ENCODE measurements around the gene POU2AF2.
A peak's percentile ranks its signal among the peaks of the same experiment; 100 is the strongest.
"Not testable (repeated sequence)": the region's sequence is repeated elsewhere in the genome, so short reads cannot be mapped to it uniquely, and the experiment has no call there.

POU2AF2 gene

GRCh38 chr11:111259896-111260295, 14.4 kb downstream of the POU2AF2 start:
- DNase-seq, result no peak

- no peak for DNase-seq
These were observed 15.3 kb downstream of the POU2AF2 start for GRCh38 chr11:111260811-111261210.

DNA sequence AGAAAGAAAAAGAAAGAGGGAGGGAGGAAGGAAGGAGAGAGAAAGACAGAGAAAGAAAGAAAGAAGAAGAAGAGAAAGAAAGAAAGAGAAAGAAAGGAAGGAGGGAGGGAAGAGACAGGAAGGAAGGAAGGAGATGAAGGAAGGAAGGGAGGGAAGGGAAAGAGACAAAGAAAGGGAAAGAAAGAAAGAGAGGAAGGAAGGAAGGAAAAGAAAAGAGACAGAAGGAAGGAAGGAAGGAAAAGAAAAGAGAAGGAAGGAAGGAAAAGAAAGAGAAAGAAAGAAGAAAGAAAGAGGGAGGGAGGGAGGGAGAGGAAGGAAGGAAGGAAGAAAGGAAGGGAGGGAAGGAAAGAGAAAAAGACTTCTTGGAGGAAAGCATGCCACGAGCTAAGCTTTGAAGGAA, 19.1 kb downstream of the POU2AF2 start:
- DNase-seq, result no peak

GRCh38 chr11:111265421-111265820, 19.9 kb downstream of the POU2AF2 start:
- no peak for DNase-seq

- DNase-seq, result not testable (repeated sequence)
These were observed 22.8 kb downstream of the POU2AF2 start for GRCh38 chr11:111268303-111268702.

GRCh38 chr11:111269146-111269868, 23.8 kb downstream of the POU2AF2 start:
- DNase-seq, result peak; percentile 22 to 27

- no peak for DNase-seq
These were observed 26.9 kb downstream of the POU2AF2 start for GRCh38 chr11:111272420-111272819.

- DNase-seq, result no peak
These were observed 37.1 kb downstream of the POU2AF2 start for GRCh38 chr11:111282562-111283075.

DNA sequence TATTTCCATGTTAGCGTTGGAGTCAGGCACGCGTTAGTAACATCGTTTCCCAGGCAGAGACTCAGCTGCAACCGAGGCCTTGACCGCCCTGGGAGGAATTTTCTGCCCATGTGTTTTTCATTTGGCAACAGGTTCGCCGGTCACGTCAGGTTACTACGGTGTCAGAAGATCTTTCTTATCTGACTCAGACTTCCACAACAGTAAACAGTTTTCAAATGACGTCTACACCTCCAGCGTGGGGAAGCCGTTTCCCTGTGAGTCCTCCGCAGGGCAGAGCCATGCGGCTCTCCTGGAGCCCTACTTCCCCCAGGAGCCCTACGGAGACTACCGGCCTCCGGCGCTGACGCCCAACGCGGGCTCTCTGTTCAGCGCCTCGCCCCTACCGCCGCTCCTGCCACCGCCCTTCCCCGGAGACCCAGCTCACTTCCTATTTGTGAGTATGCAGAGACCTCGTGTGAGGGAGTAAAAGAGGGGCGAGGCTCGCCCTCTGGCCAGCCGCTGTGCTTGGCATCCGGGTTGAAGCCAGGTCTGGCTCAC, 38.5 kb downstream of the POU2AF2 start:
- no peak for DNase-seq

DNA sequence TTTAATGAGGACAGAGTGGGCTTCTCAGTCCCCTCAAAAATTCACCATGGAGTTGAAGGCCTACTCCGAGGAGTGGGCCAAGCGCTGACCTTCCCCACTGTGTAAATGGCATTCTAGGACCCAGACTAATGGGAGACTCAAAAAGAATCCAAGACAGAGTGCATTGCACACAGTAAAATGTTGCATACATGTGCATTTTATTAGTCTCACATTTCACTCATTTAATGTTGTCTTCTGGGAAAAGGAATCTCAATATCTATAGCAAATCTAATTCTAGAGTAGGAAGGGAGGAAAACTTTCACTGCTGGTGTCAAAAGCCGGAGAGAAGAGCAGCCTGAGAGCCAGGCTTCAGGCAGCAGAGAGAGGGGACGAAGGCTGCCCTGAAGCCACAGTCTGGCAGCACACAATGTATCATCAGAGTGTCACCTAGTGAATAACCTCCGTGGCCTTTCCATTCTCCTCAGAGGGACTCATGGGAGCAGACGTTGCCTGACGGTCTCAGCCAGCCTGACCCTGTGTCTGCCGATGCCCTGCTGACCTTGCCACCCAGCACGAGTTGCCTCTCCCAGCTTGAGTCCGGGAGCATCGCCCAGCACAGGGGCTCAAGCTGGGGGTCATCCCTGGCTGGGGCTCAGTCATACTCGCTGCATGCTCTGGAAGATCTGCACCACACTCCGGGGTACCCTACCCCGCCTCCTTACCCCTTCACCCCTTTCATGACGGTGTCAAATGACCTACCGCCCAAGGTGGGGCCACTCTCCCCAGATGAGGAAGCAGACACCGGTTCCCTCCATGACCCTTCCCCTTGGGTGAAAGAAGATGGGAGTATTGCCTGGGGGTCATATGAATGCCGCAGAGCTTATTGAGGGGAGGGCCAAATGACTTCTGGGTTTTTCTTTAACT, 39.9 kb downstream of the POU2AF2 start:
- DNase-seq, result no peak

GRCh38 chr11:111291764-111292163, 46.2 kb downstream of the POU2AF2 start:
- no peak for DNase-seq

DNA sequence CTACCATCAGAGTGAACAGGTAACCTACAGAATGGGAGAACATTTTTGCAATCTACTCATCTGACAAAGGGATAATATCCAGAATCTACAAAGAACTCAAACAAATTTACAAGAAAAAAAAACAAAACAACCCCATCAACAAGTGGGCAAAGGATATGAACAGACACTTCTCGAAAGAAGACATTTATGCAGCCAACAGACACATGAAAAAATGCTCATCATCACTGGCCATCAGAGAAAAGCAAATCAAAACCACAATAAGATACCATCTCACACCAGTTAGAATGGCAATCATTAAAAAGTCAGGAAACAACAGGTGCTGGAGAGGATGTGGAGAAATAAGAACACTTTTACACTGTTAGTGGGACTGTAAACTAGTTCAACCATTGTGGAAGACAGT, 46.9 kb downstream of the POU2AF2 start:
- DNase-seq, result not testable (repeated sequence)

DNA sequence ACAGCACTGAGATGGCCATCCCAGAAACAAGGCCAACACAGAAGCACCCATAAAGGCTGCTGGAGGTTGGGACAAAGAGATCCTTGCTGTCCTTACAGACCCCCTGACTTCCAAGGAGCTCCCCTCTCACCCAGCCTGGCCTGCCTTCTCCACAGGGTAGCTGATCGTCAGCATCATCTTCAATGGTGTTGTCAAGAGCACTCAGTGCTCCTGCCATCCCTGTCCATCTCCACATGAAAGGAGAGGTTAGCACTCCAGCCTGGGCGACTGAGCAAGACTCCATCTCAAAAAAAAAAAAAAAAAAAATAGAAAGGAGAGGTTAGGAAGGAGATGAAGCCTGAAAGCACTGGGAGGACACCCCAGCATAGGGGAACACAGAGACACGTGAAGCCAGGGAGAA, 50.7 kb downstream of the POU2AF2 start:
- no peak for DNase-seq

DNA sequence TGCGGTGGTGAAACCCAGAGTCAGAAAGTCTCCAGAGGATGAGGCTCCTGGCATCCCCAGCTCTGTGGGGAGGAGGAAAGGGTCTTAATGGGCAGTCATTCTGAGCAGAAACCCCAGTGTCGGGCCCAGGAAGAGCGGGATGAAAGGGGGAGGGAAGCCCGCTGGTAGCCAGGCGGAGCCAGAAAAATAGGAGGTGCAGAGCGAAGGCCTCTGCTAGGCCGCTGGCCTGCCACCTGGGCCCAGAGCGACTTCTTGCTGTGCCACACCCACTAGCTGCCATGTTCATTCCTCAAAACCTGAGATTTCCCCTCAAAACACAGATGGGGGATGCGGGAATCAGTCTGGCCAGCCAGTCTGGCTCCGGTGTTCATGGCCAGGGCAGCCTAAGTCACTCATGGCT, 52.2 kb downstream of the POU2AF2 start:
- DNase-seq, result no peak

GRCh38 chr11:111298413-111299100, 53.0 kb downstream of the POU2AF2 start, which contains the start of gene POU2AF3:
Gene POU2AF3 (plus strand): TSS chr11:111298546. CDS start chr11:111298582, 36 bp downstream.
- no peak for DNase-seq

DNA sequence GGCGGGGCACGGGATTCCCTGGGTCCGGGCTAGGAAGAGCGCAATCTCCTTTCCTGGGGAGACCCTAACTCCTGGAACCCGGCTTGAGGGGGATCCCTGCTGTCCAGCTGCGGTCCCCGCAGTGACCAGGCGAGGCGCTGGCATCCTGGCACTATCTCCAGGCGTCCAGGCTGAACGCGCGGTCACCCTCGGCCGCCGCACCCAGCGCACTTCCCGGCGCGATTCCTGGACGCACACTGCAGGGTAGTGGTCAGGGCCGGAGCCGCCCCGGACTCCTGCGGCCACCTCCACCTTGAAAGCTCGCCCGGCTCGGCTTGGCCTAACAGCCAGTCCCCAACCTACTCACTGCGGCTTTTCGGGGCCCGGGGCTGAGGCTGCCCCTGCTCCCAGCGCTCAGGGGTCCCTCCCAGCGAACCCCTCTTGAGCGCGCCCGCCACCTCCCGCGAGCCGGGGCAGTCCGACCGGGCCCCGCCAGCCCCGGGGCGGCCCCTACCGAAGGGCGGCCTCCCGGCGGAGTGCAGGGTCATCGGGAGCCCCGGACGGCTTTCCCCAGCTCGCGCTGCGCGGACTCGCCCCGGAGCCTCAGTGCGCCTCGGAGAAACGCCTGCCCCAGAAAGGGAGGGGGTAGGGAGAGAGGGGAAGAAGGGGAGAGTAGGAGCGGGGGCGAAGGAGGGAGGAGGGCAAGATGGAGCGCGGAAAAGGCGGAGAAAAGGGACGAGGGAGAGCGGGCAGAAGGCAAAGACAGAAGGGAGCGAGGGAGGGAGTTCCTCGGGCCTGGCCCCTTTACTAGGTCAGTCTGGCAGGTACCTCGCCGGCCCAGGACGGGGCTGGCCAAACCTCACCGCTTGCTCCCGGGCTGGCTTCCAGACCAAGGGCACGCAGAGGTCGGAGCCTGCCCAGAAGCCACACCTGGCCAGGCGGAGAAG, 53.8 kb downstream of the POU2AF2 start:
- no peak for DNase-seq

DNA sequence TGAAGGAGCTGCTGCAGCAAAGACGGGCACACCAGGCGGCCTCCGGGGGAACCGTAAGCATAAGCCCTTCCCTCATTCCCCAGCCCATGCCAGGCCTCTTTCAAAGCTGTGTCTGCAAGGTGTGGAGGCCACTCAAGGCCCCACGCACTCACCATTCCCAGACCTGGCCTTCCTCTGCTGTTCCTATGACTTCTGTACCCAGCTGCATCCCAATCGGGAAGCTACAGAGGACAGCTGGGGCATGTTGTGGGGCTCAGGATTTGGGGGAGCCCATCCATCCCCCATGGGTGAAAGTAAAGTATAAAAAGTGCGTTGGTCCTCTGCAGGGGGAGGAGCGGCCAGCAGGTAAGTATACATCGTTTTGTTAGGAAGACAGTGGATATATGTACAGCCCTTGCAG, 55.0 kb downstream of the POU2AF2 start:
- no peak for DNase-seq

DNA sequence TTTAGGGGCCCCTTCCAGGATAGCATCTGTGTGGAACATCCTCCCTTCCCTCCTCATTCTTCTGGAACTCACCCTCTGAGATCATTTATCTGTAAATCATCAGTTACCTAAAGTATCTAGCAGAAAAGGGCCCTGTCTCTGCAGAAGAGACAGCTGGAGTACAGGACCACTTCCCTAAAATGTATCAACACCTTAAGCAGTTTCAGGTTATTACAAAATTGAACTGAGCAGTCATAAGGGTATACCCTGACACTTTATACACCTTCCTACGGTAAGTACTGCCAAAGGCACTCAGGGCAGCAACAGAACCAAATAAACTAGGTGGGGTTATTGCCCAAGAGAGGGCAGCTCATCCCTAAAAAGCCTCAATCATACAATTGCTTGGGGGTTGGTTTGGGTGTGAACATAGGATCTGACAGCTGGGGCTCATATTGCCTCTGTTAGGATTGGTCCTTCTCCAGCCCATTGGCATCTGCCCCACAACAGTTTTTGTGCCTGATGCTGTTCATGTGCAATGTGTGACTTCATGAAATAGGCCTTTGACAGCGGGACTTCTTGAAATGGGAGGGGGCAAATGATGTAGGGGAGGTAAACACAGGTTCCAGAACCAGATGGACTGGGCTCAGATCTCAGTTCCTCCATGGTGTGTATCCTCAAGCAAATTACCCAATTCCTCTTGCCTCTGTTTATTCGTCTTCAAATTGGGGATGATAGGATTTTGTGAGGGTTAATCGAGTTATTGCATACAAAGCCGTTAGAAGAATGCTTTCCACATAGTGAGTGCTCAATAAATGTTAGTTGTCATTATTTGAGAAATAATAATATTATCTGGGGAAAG, 55.7 kb downstream of the POU2AF2 start:
- DNase-seq, result peak; percentile 96 to 99

- peak in 1 of 2 experiments; percentile 64 for DNase-seq
These were observed 56.3 kb downstream of the POU2AF2 start for GRCh38 chr11:111301842-111302118.

DNA sequence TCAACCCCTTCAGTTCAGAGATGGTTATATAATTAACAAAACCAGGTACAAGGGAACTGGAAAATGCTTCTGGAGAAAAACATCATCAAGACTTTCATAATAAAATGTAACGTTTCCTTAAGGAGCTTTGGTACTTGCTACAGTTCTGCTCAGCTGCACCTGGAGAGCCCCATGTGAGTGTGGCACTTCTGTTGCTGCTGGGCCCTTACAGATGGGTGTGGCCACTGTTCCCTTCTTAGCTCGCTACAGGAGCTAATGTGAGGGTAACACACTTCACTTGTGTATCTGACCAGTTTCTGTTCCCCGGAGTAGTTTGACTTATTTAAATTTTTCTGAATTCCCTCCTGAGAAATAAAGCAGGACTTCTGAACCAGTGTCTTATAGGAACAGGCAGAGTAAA, 56.8 kb downstream of the POU2AF2 start:
- peak; percentile 64 to 73 for DNase-seq

DNA sequence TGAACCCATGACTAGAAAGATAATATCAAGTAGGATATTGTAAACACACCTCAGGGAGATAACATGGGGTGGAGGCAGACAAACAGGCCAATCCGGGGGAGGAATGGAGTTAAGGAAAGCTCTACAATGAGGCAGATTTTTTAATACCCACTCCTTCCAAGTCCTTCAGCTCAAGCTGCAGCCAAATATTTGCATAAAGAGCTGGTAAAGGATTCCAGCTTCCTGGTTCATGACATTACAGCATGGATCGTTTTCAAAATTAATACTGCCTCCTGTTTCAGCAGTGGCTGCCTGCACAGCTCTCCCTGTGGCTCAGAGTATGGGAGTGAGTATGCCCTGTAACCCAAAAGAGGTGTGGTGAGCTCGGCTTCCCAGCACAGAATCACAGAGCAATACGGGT, 57.9 kb downstream of the POU2AF2 start:
- peak; percentile 80 to 92 for DNase-seq

Measured in NCI-H2081 (cell line).